NCI-H2196 treated with DMSO at 0.1 percent for 48 hours (cell line): ENCODE results near the gene C13orf46.
"Not testable (repeated sequence)": the region's sequence is repeated elsewhere in the genome, so short reads cannot be mapped to it uniquely, and the experiment has no call there.

Experiments
- DNase-seq: peaks from one replicate; lab custom pipeline; 2025; ENCODE audit not compliant: unreplicated experiment; lab: John Stamatoyannopoulos, UW

The C13orf46 gene

GRCh38 chr13:113995051-113995601 is 21.2 kb upstream of the C13orf46 start:
- DNase-seq: no peak

DNA sequence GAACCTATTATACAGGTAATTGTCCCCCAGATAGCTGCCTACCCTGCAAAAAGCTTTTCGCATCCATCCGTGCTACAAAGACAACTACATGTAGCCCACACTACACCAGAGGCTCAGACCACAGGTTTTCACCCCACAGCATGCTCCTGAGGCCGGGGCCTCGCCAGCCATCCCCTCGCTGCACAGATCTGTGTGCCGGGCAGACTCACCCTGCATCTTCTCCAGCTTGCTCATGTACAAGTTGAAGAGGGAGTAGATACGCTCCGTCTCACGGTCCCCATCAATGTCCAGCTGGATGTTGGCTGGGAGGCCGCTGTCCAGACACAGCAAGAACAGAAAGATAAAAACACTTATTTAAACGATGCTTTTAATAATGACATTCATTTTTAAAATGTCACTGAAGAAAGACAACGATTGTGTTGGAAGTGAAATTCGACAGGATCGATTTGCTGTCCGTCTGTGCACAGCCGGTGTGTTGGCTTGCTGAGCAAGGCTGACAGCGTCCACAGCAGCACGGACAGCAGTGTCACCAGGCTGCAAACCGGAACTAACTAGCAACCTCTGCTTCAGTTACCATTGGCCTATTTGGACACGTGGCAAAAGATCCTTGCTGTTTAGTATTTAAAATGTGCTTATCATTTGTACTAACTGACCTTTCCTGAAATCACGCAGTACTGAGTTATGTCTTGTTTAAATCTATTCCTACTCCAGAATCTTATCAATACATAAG is 18.6 kb upstream of the C13orf46 start:
- DNase-seq: no peak

- no peak for DNase-seq
Measured at GRCh38 chr13:113991676-113992179, 17.9 kb upstream of the C13orf46 start.

- DNase-seq: no peak
Measured at GRCh38 chr13:113991191-113991669, 17.4 kb upstream of the C13orf46 start.

DNA sequence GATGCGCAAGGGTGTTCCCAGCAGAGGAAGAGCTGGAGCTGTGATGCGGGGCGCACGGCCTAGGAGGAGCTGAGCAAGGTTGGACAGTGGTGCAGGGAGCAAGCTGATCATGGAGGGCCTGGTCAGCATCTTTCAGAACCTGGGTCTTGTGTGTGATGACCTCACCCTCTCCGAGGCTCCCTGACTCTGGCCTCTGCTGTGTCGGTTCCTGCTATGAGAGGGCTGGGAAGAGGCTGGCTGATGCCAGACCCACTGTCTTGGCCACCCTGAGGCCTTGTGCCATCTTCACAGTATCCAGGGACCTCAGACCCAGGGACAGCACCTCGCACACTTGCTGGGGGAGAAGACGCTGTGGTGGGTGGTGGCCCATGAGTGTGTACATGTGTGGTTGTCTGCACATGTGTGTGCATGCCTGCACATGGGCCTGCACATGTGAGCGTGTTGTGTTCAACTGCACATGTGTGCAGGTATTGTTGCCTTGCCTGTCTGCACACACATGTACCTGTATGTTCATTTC is 16.5 kb upstream of the C13orf46 start:
- no peak for DNase-seq

GRCh38 chr13:113989585-113990300 is 15.9 kb upstream of the C13orf46 start:
- no peak for DNase-seq

- not testable (repeated sequence) for DNase-seq
Measured at GRCh38 chr13:113988859-113989258, 15.0 kb upstream of the C13orf46 start.

DNA sequence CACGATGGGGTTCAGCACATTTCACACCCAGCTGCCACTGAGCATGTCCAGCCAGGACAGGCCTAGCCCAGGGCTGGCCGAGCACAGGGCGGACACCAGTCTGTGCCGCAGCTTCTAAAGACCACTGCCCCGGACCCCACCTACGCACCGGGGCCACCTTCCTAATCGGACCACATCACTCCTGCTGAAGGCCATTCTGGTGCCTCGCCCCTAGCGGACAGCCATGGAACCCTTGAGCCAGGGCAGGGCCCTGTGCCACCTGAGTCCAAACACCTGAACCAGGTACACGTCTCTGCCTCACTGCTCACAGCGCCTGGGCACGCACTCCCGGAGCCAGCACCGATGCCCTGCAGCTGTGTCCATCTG is 8.4 kb upstream of the C13orf46 start:
- DNase-seq: no peak

GRCh38 chr13:113981611-113982295 is 7.9 kb upstream of the C13orf46 start:
- no peak for DNase-seq

DNA sequence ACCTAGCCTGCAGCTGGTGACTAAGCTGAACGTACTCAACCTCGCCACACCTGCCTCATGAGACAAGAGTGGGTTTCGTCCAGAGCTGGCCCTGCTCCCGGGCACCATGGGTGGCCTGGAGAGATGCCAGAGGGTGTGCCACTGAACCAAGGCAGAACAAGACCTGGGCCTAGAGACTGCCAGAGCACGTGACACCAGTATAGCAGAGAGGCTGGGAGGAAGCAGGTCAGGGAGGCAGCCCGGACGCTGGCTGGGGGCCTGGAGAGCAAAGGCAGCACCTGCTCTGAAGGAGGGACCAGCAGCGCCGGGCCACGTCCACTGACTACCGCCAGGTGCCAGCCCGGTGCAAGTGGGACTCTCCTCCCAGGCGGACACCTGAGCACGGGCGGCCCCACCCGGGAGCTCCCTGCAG is 7.3 kb upstream of the C13orf46 start:
- DNase-seq: peak; percentile 88

DNA sequence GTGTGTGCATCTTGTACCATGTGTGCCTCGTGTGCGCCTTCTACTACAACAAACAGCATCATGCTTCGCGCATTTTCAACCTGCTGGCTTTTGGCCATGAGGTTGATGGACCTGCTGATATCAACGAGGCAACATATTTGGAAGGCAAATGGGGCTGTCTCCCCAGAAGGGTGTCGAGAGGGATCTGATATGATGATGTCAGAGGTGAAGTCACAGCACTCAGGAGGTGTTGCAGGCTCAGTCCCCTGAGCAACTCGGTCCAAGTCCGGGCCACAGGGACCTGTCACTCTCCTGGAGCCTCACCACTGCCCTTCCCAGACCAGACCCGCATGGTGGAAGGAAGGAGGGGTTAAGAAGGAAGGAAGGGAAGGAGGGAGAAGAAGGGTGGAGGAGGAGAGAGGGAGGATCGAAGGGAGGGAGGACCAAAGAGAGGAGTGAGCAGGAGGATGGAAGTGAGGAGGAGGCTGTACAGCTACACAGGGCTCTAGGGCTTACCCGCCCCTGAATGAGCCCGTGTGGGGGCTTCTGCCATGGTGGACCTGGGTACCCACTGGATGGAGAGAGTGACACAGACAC is 6.7 kb upstream of the C13orf46 start:
- DNase-seq: no peak

DNA sequence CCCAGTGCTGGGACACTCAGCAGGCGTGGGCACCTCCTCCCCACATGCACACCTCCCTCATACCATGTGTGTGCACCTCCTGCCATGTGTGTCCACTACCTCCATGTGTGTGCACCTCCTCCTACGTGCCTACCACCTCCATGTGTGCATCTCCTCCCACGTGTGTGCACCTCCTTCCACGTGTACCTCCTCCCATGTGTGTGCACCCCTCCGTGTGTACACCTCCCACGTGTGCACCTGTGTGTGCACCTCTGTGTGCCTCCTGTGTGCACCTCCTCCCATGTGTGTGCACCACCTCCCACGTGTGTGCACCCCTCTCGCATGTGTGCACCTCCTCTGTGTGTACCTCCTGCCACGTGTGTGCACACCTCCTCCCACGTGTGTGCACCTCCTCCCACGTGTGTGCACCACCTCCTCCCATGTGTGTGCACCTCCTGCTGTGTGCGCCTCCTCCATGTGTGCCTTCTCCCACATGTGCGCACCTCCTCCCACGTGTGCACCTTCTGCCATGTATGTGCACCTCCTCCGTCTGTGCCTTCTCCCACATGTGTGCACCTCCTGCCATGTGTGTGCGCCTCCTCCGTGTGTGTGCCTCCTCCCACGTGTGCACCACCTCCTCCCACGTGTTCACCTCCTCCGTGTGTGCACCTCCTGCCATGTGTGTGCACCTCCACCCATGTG is 6.1 kb upstream of the C13orf46 start:
- DNase-seq: no peak

DNA sequence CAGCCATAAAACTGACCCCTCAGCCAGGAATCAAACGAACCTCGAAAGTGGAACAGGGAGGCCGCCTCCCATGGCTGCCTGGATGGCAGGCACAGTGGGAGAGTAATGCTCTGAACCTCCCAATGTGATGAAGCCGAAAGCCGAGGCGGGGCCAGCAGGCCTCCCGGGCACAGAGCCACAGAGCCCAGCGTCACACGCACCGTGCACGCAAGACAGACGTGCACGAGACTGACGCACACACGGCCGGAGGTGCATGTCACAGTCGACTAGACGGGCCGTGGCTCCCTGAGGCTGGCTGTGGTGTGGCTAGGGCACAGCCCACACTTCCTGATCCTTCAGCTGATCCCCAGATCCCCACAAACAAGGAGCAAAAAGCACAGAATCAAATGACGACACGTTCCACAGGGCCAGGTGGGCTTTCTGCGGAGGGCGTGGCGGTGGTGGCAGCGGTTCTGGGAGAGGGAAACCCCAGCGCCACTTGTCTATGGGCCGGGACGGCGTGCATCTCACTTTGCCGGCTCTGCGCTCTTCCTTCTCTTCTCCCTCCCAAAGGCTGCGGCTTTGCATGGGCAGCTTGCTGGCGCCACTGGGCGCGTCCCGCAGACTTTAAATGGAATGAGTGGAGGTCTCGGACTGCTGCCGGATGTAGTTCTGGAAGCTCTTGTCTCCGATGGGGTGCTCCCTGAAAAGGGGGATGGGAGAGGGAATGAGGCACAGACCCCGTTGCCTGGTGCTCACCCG is 5.0 kb upstream of the C13orf46 start:
- DNase-seq: no peak

- DNase-seq: no peak
Measured at GRCh38 chr13:113977976-113978375, 4.1 kb upstream of the C13orf46 start.

DNA sequence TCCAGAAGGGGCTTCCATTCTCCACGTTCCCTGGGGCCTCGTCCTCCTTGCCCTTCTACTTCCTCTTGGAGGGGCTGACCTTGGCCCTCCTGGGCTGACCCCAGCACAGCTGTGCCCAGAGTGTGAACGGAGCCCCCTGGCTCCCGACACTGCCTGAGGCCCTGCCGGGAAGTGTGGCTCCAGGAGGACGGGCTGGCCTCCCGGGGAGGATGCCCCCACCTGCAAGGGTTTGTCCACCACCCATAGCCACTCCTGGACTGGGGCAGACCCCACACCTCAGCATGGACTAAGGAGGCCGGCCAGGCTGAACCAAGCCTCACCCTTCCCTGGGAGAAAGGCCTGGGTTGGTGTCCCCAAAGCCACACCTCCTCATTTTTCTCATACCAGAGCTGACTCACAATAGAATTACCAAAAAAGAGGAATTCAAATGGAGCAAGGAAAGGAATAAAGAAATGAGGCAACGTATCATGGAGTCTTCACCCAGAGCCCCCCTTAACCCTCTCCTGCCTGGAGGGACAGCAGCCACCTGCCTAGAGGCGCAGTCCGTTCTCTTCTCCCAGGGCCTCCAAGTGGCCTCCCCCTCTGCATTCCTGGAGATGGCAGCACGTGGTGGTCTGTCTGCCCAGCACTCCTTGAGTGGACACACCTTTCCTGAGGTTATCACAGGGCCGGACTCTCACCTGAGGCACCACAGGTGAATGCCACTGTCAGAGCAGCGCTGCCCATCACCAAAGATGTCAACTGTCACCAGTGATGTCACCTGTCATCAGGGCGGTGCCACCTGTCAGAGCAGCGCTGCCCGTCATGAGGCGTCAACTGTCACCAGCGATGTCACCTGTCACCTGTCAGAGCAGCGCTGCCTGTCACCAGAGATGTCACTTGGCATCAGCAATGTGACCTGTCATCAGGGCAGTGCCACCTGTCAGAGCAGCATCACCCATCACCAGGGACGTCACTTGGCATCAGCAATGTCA is 3.1 kb upstream of the C13orf46 start:
- DNase-seq: no peak

DNA sequence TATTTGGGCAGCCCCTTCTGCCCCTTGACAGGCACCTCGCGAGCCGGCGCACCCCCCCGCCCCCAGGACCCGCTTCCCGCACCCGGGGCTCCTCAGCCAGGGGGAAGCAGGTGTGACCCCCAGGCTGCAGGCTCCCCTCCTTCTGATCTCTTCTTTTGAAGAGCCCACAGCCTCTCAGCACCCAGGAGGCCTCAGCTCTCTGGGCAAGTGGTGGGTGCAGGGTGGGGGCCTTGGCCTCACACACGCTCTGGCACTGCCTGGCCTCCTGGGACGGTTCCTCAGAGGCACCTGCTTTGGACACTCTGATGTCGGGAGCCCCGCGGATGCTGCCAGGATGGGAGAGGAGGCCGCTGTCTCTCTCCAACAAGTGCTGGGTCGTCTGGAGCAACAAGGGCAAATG is 1.5 kb upstream of the C13orf46 start:
- DNase-seq: no peak

DNA sequence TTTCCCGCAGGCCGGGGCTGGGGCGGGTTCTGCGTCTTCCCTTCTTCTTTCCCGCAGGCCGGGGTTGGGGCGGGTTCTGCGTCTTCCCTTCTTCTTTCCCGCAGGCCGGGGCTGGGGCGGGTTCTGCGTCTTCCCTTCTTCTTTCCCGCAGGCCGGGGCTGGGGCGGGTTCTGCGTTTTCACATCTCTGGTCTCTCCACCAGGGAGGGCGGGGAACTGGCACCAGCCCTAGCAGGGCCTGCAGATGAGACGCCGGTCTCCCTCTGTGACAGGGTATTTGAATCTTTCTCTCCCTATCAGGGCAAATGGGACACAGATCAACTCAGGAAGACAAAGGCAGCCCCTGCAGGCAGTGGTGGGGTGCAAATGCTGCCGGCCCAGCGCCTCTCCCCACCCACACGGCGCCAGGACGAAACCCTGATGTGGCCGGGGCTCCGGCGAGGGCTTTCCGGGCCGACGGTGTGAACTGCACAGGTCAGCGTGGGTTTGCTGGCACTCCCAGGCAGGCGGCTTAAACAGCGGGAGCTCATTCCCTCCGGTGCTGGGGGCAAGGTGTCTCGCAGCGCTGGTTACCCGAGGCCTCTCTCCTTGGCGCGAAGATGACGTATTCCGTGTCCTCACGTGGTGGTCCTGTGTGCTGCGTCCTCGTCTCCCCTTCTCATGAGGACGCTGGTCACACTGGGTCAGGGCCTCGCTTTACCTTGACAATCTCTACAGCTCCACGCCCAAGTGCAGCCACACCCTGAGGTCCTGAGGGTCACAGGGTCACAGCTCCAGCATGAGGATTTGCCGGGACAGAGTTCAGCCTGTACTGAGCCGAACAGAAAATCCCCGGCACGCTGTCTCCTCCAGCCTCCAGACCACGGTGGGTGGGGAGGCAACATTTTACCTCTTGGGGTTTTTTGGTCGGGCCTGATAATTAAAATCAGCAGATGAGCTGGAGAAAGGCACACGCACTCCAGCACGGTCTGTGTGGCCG is 717 bp upstream of the C13orf46 start:
- DNase-seq: no peak
